Measurements from ENCODE around the gene DMRTB1.

DNA sequence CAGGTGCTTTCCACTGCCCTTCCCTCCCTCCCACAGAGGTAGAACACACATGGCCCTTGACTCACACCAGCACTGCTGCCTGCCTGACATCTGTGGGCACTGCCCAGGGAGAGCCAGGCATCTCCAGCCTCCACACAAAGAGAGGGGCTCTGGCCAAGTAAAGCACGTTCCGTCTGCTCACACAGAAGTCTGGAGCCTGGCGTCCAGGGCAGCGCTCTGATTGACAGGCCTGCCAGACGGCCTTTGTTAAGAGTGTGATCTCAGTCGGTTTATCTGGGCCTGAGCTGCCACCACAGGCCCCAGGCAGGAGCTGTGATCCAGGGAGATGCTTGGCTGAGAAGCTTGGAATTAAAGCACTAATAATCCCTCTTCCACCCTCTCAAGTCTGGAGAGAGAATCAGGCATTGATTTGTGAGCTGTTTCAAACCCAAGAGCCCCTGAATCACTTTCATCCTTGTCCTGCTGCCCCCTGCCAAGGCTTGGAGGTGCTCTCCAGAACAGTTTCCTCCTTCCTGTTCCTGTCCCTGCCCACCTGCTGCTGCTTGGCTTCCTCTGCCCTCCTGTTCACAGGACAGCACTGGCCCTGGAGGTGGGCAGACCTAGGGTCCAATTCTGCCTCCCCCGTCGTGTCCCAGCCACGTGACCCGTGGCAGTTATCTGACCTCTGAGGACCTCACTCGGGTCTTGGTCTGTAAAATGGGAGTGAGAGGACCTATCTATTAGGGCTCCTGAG is 3.7 kb downstream of the DMRTB1 start:
- TF ChIP-seq POLR2A (IDR thresholded peaks at IDR 0.05; ENCODE audit: low read depth, low read length) (no peak), POLR2AphosphoS5 (IDR thresholded peaks at IDR 0.05; ENCODE audit: low read depth, low read length) (no peak), TAF1 (IDR thresholded peaks at IDR 0.05; ENCODE audit: borderline replicate concordance, low read depth, low read length) (no peak)

Measured in GM12892 (cell line).